ENCODE data around the gene KDELR1. TPM values are rescaled to one million over a fixed set of nuclear protein-coding genes. Genes with fewer than 3 reads are reported as not detected.

Gene KDELR1
- total and polyA plus RNA-seq, 9 of the 15 experiments (the other 6 are each of a cell fraction or from before 2014, with no cell fraction given): 6.1 to 165 (median 58.5) TPM

DNA sequence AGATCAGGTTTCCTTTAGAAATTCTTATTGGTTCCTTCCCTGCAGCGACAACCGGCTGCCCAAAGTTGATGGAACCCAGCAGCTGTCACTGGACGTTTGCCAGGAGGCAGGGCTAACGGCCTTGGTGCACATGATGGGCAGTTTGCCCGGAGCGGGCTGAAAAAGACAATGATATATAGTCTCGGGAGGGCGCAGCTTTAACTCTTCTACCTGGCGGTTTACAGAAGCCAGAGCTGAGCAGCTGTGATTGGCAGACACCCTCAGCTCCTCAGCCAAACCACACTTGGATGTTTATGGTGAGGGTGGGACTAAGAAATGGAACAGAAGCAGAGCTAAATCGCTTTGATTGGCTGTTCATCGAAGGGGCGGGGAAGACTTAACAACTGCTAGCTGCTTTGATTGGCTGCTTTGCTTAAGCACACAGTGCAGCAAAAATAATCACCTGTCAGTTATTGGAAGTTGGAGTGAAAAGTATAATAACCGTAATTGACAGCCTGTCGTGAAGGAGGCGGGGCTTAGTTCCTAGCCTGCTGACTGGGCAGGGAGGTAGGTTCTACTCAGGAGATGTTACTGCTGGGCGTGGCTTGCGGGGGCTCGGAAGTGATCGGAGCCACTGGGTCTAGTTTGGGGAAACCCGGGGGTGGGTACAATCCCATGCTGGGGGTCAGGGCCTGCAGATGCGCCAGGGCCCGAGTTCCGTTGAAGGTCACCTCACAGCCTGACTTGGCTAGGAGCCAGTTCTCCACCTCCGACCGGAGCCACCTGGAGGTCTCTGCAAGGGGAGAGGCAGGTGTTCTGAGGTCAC is 58.5 kb downstream of the KDELR1 start (continued):
- peak in 2 of 3 experiments; percentile 35 to 36 for TF ChIP-seq YY1 (IDR thresholded peaks at IDR 0.05; ENCODE audit: borderline replicate concordance in 1 of 3, control insufficient read depth in 1 of 3, extremely low read depth in 1 of 3, insufficient read depth in 3 of 3, insufficient read length in 1 of 3, insufficient replicate concordance in 2 of 3, low read depth in 1 of 3, low read length in 2 of 3)
- TF ChIP-seq, protein P1, sequence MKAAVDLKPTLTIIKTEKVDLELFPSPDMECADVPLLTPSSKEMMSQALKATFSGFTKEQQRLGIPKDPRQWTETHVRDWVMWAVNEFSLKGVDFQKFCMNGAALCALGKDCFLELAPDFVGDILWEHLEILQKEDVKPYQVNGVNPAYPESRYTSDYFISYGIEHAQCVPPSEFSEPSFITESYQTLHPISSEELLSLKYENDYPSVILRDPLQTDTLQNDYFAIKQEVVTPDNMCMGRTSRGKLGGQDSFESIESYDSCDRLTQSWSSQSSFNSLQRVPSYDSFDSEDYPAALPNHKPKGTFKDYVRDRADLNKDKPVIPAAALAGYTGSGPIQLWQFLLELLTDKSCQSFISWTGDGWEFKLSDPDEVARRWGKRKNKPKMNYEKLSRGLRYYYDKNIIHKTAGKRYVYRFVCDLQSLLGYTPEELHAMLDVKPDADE (conservative IDR thresholded peaks at IDR 0.05; ENCODE audit: control insufficient read depth, low read depth, low read length): no peak
- TF ChIP-seq, protein P2, sequence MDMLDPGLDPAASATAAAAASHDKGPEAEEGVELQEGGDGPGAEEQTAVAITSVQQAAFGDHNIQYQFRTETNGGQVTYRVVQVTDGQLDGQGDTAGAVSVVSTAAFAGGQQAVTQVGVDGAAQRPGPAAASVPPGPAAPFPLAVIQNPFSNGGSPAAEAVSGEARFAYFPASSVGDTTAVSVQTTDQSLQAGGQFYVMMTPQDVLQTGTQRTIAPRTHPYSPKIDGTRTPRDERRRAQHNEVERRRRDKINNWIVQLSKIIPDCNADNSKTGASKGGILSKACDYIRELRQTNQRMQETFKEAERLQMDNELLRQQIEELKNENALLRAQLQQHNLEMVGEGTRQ (CRISPR knock-in tag; IDR thresholded peaks at IDR 0.05): no peak
- no peak for TF ChIP-seq NCOA1 (IDR thresholded peaks at IDR 0.05; ENCODE audit: low read depth)
- no peak for TF ChIP-seq ZNF146 (CRISPR knock-in tag; IDR thresholded peaks at IDR 0.05; ENCODE audit: unreplicated experiment)
- TF ChIP-seq POLR2A (conservative IDR thresholded peaks at IDR 0.05): peak; percentile 67
- TF ChIP-seq CSDE1 (IDR thresholded peaks at IDR 0.05): no peak
- no peak for TF ChIP-seq KDM2B (CRISPR knock-in tag; IDR thresholded peaks at IDR 0.05)
- TF ChIP-seq KDM4B (IDR thresholded peaks at IDR 0.05; ENCODE audit: borderline replicate concordance in 2 of 2, low read depth in 1 of 2): peak in 1 of 2 experiments; percentile 73; a peak in 1 of 4 replicates
- TF ChIP-seq, protein P3, sequence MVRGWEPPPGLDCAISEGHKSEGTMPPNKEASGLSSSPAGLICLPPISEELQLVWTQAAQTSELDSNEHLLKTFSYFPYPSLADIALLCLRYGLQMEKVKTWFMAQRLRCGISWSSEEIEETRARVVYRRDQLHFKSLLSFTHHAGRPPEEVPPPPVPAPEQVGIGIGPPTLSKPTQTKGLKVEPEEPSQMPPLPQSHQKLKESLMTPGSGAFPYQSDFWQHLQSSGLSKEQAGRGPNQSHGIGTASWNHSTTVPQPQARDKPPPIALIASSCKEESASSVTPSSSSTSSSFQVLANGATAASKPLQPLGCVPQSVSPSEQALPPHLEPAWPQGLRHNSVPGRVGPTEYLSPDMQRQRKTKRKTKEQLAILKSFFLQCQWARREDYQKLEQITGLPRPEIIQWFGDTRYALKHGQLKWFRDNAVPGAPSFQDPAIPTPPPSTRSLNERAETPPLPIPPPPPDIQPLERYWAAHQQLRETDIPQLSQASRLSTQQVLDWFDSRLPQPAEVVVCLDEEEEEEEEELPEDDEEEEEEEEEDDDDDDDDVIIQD (CRISPR knock-in tag; IDR thresholded peaks at IDR 0.05): no peak
- TF ChIP-seq SP1 (CRISPR knock-in tag; IDR thresholded peaks at IDR 0.05): peak; percentile 82
- TF ChIP-seq, protein P4, sequence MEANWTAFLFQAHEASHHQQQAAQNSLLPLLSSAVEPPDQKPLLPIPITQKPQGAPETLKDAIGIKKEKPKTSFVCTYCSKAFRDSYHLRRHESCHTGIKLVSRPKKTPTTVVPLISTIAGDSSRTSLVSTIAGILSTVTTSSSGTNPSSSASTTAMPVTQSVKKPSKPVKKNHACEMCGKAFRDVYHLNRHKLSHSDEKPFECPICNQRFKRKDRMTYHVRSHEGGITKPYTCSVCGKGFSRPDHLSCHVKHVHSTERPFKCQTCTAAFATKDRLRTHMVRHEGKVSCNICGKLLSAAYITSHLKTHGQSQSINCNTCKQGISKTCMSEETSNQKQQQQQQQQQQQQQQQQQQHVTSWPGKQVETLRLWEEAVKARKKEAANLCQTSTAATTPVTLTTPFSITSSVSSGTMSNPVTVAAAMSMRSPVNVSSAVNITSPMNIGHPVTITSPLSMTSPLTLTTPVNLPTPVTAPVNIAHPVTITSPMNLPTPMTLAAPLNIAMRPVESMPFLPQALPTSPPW (CRISPR knock-in tag; IDR thresholded peaks at IDR 0.05): no peak; the same call in 1 of the 2 replicates
- no peak for TF ChIP-seq ILF3 (IDR thresholded peaks at IDR 0.05; ENCODE audit: borderline replicate concordance)
- no peak for TF ChIP-seq TBL1XR1 (IDR thresholded peaks at IDR 0.05; ENCODE audit: low read length in 2 of 2)
- TF ChIP-seq RBM22 (IDR thresholded peaks at IDR 0.05; ENCODE audit: low read depth, low read length, poor library complexity, severe bottlenecking): no peak
- TF ChIP-seq, protein P5, sequence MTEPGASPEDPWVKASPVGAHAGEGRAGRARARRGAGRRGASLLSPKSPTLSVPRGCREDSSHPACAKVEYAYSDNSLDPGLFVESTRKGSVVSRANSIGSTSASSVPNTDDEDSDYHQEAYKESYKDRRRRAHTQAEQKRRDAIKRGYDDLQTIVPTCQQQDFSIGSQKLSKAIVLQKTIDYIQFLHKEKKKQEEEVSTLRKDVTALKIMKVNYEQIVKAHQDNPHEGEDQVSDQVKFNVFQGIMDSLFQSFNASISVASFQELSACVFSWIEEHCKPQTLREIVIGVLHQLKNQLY (CRISPR knock-in tag; conservative IDR thresholded peaks at IDR 0.05): no peak
- TF ChIP-seq BRF1 (IDR thresholded peaks at IDR 0.05; ENCODE audit: borderline replicate concordance, extremely low read depth, insufficient read length): no peak

Data from K562 (cell line).